Measurements from ENCODE around the gene LSM10.

Gene LSM10

GRCh38 chr1:36382231-36382630 is 15.5 kb downstream of the LSM10 start:
- no peak for DNase-seq

- DNase-seq, result no peak
These were observed 16.3 kb downstream of the LSM10 start for GRCh38 chr1:36381405-36381804.

GRCh38 chr1:36380782-36381181 is 16.9 kb downstream of the LSM10 start:
- DNase-seq, result no peak

- DNase-seq, result no peak
These were observed 17.5 kb downstream of the LSM10 start for GRCh38 chr1:36380143-36380619.

GRCh38 chr1:36377791-36378492 is 19.8 kb downstream of the LSM10 start:
- no peak for DNase-seq

- DNase-seq, result no peak
These were observed 25.1 kb downstream of the LSM10 start for GRCh38 chr1:36372617-36373016.

- DNase-seq, result peak; percentile 67
These were observed 28.4 kb downstream of the LSM10 start for GRCh38 chr1:36369061-36369861.

- no peak for DNase-seq
These were observed 29.9 kb downstream of the LSM10 start for GRCh38 chr1:36367798-36368197.

- no peak for DNase-seq
These were observed 30.6 kb downstream of the LSM10 start for GRCh38 chr1:36367066-36367465.

- DNase-seq, result no peak
These were observed 31.5 kb downstream of the LSM10 start for GRCh38 chr1:36366091-36366661.

- DNase-seq, result no peak
These were observed 32.3 kb downstream of the LSM10 start for GRCh38 chr1:36365381-36365780.

- no peak for DNase-seq
These were observed 37.7 kb downstream of the LSM10 start for GRCh38 chr1:36359911-36360550.

GRCh38 chr1:36359383-36359782 is 38.3 kb downstream of the LSM10 start:
- DNase-seq, result no peak

GRCh38 chr1:36358514-36359084 is 39.1 kb downstream of the LSM10 start:
- DNase-seq, result no peak

- no peak for DNase-seq
These were observed 41.9 kb downstream of the LSM10 start for GRCh38 chr1:36355811-36356210.

GRCh38 chr1:36354486-36354885 is 43.2 kb downstream of the LSM10 start:
- DNase-seq, result no peak

GRCh38 chr1:36352910-36353878 is 44.5 kb downstream of the LSM10 start:
- DNase-seq, result no peak

GRCh38 chr1:36352125-36352909 is 45.4 kb downstream of the LSM10 start:
- no peak for DNase-seq

GRCh38 chr1:36351227-36351977 is 46.3 kb downstream of the LSM10 start:
- no peak for DNase-seq

- DNase-seq, result no peak
These were observed 47.0 kb downstream of the LSM10 start for GRCh38 chr1:36350659-36351226.
